HepG2 (cell line): Measurements from ENCODE around the gene DNAL4. TPM values are rescaled to one million over a fixed set of nuclear protein-coding genes. Genes with fewer than 3 reads are reported as not detected.

ENCODE experiments used
- CBX5 ChIP-seq: sonication (generic); formaldehyde crosslinking; IDR thresholded peaks from 2 replicates; pipeline ENCODE4 v1.4.0; 2020; ENCODE audit warnings: missing genetic modification reagents, borderline replicate concordance
- FOXO1 ChIP-seq: sonication (generic); formaldehyde crosslinking; IDR thresholded peaks from 2 replicates; pipeline ENCODE4 v1.4.0; 2020; ENCODE audit warnings: missing genetic modification reagents
- KLF12 ChIP-seq: sonication (generic); formaldehyde crosslinking; IDR thresholded peaks from 2 replicates; pipeline ENCODE4 v1.4.0; 2020; ENCODE audit warnings: missing genetic modification reagents, borderline replicate concordance
- KMT2B ChIP-seq: IDR thresholded peaks from 2 replicates; pipeline ENCODE4 v1.6.1; 2016; ENCODE audit warnings: missing genetic modification reagents, missing compliant biosample characterization
- MTF2 ChIP-seq: sonication (generic); formaldehyde crosslinking; IDR thresholded peaks from 2 replicates; pipeline ENCODE4 v1.5.0; 2020; ENCODE audit warnings: missing genetic modification reagents, borderline replicate concordance
- NFIC ChIP-seq: IDR thresholded peaks from 2 replicates; pipeline ENCODE4 v1.6.1; 2012; ENCODE audit warnings: mild to moderate bottlenecking, low read length, inconsistent platforms
- RARA ChIP-seq: IDR thresholded peaks from 2 replicates; pipeline ENCODE4 v1.6.1; 2016; ENCODE audit warnings: missing genetic modification reagents, missing compliant biosample characterization
- RFXAP ChIP-seq: sonication (generic); formaldehyde crosslinking; IDR thresholded peaks from 2 replicates; pipeline ENCODE4 v1.4.0; 2020; ENCODE audit warnings: missing genetic modification reagents, borderline replicate concordance
- RXRA ChIP-seq: sonication (generic); formaldehyde crosslinking; IDR thresholded peaks from 2 replicates; pipeline ENCODE4 v1.5.1; 2020; ENCODE audit warnings: missing genetic modification reagents
- SRSF4 ChIP-seq: fragments of 200-400 bp; formaldehyde crosslinking; IDR thresholded peaks from one replicate; pipeline ENCODE4 v1.6.1; 2018; ENCODE audit warnings: mild to moderate bottlenecking, low read depth, low read length, moderate library complexity; ENCODE audit not compliant: poor library complexity, severe bottlenecking
- STAT6 ChIP-seq: sonication (generic); formaldehyde crosslinking; IDR thresholded peaks from 2 replicates; pipeline ENCODE4 v1.4.0; 2020; ENCODE audit warnings: missing genetic modification reagents, mild to moderate bottlenecking, borderline replicate concordance
- TFDP2 ChIP-seq: sonication (generic); formaldehyde crosslinking; IDR thresholded peaks from 2 replicates; pipeline ENCODE4 v1.4.0; 2020; ENCODE audit warnings: missing genetic modification reagents
- THAP7 ChIP-seq: sonication (generic); formaldehyde crosslinking; IDR thresholded peaks from 2 replicates; pipeline ENCODE4 v1.8.1; 2023; ENCODE audit warnings: mild to moderate bottlenecking, missing genetic modification reagents
- ZBTB3 ChIP-seq: sonication (generic); formaldehyde crosslinking; IDR thresholded peaks from 2 replicates; pipeline ENCODE4 v1.4.0; 2020; ENCODE audit warnings: low read depth, mild to moderate bottlenecking, moderate library complexity, missing genetic modification reagents, borderline replicate concordance
- ZNF7 ChIP-seq: IDR thresholded peaks from 2 replicates; pipeline ENCODE4 v1.6.1; 2016; ENCODE audit warnings: missing biosample characterization, missing genetic modification reagents
- ZNF850 ChIP-seq: sonication (generic); formaldehyde crosslinking; conservative IDR thresholded peaks from 2 replicates; pipeline ENCODE4 v1.9.0; 2021; ENCODE audit warnings: mild to moderate bottlenecking, missing genetic modification reagents
- polyA plus RNA-seq, 8 experiments: library from polyadenylated mRNA; depleted of rRNA in 3 of 8; stranded (reverse) in 7 of 8; unstranded in 1 of 8; fragments of >200 nt; fragmentation: Illumina TruSeq in 4 of 8; extraction: Trizol in 4 of 8; gene quantifications; 2 replicates each; pipeline versions ENCODE4 v1.2.1 to v1.2.3, GENCODE V29; 2011 to 2016; ENCODE audit warnings: low read depth in 4 of 8, missing spikeins in 1 of 8, mixed read lengths in 1 of 8; ENCODE audit not compliant: insufficient read depth in 1 of 8
- total RNA-seq, 5 experiments: library from RNA; depleted of rRNA; stranded (reverse); fragments of >200 nt; fragmentation: Illumina TruSeq; extraction: Trizol; gene quantifications; 2 replicates each; pipeline ENCODE4 v1.2.3, GENCODE V29; 2016; ENCODE audit warnings: low read depth in 1 of 5
- TF ChIP-seq, protein P1 (sequence below): sonication (generic); formaldehyde crosslinking; IDR thresholded peaks from 2 replicates; pipeline ENCODE4 v1.9.0; 2021; ENCODE audit warnings: missing genetic modification reagents, borderline replicate concordance
- TF ChIP-seq, protein P2 (sequence below): sonication (generic); formaldehyde crosslinking; IDR thresholded peaks from 2 replicates; pipeline ENCODE4 v1.4.0; 2020; ENCODE audit warnings: missing genetic modification reagents
- TF ChIP-seq, protein P3 (sequence below): IDR thresholded peaks from 2 replicates; pipeline ENCODE4 v1.6.1; 2012; ENCODE audit warnings: inconsistent platforms
- TF ChIP-seq, protein P4 (sequence below): IDR thresholded peaks from 2 replicates; pipeline ENCODE4 v1.6.1; 2016; ENCODE audit warnings: low read depth, borderline replicate concordance

Gene DNAL4
- total and polyA plus RNA-seq, 2 of the 13 experiments (the other 11 are each of a cell fraction or from before 2014, with no cell fraction given), result 8.0 to 10.7 TPM

GRCh38 chr22:38755155-38755910, 38.6 kb downstream of the DNAL4 start (continued):
- TF ChIP-seq, protein P1, sequence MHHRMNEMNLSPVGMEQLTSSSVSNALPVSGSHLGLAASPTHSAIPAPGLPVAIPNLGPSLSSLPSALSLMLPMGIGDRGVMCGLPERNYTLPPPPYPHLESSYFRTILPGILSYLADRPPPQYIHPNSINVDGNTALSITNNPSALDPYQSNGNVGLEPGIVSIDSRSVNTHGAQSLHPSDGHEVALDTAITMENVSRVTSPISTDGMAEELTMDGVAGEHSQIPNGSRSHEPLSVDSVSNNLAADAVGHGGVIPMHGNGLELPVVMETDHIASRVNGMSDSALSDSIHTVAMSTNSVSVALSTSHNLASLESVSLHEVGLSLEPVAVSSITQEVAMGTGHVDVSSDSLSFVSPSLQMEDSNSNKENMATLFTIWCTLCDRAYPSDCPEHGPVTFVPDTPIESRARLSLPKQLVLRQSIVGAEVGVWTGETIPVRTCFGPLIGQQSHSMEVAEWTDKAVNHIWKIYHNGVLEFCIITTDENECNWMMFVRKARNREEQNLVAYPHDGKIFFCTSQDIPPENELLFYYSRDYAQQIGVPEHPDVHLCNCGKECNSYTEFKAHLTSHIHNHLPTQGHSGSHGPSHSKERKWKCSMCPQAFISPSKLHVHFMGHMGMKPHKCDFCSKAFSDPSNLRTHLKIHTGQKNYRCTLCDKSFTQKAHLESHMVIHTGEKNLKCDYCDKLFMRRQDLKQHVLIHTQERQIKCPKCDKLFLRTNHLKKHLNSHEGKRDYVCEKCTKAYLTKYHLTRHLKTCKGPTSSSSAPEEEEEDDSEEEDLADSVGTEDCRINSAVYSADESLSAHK (CRISPR knock-in tag), result no peak
- TF ChIP-seq, protein P2, sequence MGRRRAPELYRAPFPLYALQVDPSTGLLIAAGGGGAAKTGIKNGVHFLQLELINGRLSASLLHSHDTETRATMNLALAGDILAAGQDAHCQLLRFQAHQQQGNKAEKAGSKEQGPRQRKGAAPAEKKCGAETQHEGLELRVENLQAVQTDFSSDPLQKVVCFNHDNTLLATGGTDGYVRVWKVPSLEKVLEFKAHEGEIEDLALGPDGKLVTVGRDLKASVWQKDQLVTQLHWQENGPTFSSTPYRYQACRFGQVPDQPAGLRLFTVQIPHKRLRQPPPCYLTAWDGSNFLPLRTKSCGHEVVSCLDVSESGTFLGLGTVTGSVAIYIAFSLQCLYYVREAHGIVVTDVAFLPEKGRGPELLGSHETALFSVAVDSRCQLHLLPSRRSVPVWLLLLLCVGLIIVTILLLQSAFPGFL (CRISPR knock-in tag), result no peak
- TF ChIP-seq RARA (CRISPR knock-in tag), result peak; percentile 92
- no peak for TF ChIP-seq KMT2B (CRISPR knock-in tag)
- TF ChIP-seq NFIC, result no peak
- no peak for TF ChIP-seq CBX5 (CRISPR knock-in tag)
- TF ChIP-seq ZBTB3, result peak; percentile 81; the same call in 1 of the 2 replicates
- peak; percentile 89 for TF ChIP-seq KLF12 (CRISPR knock-in tag)
- TF ChIP-seq, protein P3, sequence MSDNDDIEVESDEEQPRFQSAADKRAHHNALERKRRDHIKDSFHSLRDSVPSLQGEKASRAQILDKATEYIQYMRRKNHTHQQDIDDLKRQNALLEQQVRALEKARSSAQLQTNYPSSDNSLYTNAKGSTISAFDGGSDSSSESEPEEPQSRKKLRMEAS, result peak; percentile 65; the same call in 1 of the 2 replicates
- no peak for TF ChIP-seq ZNF7 (CRISPR knock-in tag)
- TF ChIP-seq RFXAP (CRISPR knock-in tag), result 0 out of 2 replicates have a peak, but pooled peaks have one; percentile 2
- TF ChIP-seq FOXO1, result peak; percentile 53; the same call in 1 of the 2 replicates
- TF ChIP-seq TFDP2 (CRISPR knock-in tag), result peak; percentile 82
- no peak for TF ChIP-seq MTF2 (CRISPR knock-in tag)
- TF ChIP-seq STAT6 (CRISPR knock-in tag), result no peak
- TF ChIP-seq THAP7 (CRISPR knock-in tag), result no peak
- TF ChIP-seq, protein P4, sequence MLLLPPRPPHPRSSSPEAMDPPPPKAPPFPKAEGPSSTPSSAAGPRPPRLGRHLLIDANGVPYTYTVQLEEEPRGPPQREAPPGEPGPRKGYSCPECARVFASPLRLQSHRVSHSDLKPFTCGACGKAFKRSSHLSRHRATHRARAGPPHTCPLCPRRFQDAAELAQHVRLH (CRISPR knock-in tag), result no peak
- TF ChIP-seq SRSF4, result no peak
- no peak for TF ChIP-seq ZNF850 (CRISPR knock-in tag)
- peak; percentile 90 for TF ChIP-seq RXRA (CRISPR knock-in tag)
